Measurements from ENCODE around the gene ARHGEF38.

GRCh38 chr4:105657117-105657765 is 104.8 kb downstream of the ARHGEF38 start:
- TF ChIP-seq CTCF (conservative IDR thresholded peaks at IDR 0.05) (no peak), ZFX (IDR thresholded peaks at IDR 0.05) (no peak)

Data from C4-2B (cell line).